ENCODE results near the gene SLC36A2.

Gene SLC36A2

DNA sequence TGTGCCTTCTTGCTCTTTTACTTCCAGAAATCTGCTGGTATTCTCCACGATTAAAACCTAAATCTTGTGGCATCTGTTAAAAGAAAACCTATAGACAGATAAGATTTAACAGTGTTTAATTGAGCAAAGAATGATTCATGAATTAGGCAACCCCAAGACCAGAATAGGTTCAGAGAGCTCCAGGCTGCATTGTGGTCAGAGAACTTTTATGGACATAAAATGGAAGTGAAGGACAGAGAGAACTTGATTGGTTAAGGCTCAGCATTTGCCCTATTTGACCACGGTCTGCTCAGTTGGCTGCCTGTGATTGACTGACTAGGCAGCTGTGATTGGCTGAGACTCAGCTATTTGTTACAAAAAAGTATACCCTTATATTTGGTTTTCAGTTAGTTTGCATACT, 10.4 kb upstream of the SLC36A2 start:
- Mint-ChIP-seq H3K36me3 (ENCODE audit: low read depth) (no peaks in the 10 kb centered on the region), H3K4me1 (no peaks in the 10 kb centered on the region), H3K27me3 (ENCODE audit: low read depth) (peaks cover under 1% of the 10 kb centered on the region), H3K9me3 (peaks cover 25% of the 10 kb centered on the region), H3K4me3 (no peak overlapping the region), H3K27ac (no peak overlapping the region)
- TF ChIP-seq, protein P1, sequence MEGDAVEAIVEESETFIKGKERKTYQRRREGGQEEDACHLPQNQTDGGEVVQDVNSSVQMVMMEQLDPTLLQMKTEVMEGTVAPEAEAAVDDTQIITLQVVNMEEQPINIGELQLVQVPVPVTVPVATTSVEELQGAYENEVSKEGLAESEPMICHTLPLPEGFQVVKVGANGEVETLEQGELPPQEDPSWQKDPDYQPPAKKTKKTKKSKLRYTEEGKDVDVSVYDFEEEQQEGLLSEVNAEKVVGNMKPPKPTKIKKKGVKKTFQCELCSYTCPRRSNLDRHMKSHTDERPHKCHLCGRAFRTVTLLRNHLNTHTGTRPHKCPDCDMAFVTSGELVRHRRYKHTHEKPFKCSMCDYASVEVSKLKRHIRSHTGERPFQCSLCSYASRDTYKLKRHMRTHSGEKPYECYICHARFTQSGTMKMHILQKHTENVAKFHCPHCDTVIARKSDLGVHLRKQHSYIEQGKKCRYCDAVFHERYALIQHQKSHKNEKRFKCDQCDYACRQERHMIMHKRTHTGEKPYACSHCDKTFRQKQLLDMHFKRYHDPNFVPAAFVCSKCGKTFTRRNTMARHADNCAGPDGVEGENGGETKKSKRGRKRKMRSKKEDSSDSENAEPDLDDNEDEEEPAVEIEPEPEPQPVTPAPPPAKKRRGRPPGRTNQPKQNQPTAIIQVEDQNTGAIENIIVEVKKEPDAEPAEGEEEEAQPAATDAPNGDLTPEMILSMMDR (IDR thresholded peaks at IDR 0.05; ENCODE audit: unreplicated experiment in 3 of 3) = no peak

DNA sequence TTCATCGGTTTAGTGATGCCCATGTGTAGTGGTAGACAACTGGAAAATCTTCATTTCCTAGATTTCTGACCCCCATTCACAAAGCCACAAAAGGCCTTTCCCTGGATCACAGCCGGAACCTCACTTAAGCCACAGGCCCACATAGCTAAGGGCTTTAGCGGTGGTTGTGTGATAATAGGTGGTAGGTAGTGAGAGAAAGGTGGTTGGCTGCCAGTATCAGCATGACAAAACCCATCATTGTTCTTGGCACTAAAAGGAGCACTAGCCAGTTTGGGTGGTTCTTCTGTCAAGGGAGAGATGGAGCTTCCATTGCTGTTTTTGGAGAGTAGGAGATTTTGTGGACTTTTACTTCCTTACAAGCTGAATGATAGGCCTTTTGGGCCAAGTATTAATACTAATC, 9.7 kb upstream of the SLC36A2 start:
- H3K27me3 Mint-ChIP-seq (ENCODE audit: low read depth) = peaks cover 5% of the 10 kb centered on the region
- TF ChIP-seq, protein P1 (IDR thresholded peaks at IDR 0.05; ENCODE audit: unreplicated experiment in 3 of 3) = no peak
- H3K4me3 Mint-ChIP-seq = no peak overlapping the region
- H3K27ac Mint-ChIP-seq = no peak overlapping the region
- no peaks in the 10 kb centered on the region for H3K36me3 Mint-ChIP-seq (ENCODE audit: low read depth)
- no peaks in the 10 kb centered on the region for H3K4me1 Mint-ChIP-seq
- H3K9me3 Mint-ChIP-seq = peaks cover 22% of the 10 kb centered on the region

DNA sequence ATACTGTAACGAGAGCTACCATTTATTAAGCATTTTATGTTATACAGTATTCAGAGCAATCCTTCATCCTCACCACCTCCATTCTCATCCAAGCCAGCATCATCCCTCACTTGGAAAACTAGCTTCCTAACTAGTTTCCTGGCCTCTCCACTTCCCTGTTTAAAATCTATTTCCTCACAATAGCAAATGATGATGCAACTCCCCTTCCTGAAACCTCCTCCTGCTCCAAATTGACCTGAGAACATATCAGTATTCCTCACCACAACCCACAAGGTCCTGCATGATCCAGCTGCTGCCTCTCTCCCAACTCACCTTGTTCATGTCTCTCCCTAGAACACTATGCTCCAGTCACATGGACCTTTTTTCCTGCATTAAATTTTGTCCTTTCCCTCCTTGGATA, 4.3 kb upstream of the SLC36A2 start:
- Mint-ChIP-seq H3K4me3 (no peak overlapping the region), H3K9me3 (peaks cover 4% of the 10 kb centered on the region), H3K36me3 (ENCODE audit: low read depth) (no peaks in the 10 kb centered on the region), H3K27ac (no peak overlapping the region), H3K27me3 (ENCODE audit: low read depth) (peaks cover 12% of the 10 kb centered on the region), H3K4me1 (no peaks in the 10 kb centered on the region)
- TF ChIP-seq, protein P1 (IDR thresholded peaks at IDR 0.05; ENCODE audit: unreplicated experiment in 3 of 3) = no peak

DNA sequence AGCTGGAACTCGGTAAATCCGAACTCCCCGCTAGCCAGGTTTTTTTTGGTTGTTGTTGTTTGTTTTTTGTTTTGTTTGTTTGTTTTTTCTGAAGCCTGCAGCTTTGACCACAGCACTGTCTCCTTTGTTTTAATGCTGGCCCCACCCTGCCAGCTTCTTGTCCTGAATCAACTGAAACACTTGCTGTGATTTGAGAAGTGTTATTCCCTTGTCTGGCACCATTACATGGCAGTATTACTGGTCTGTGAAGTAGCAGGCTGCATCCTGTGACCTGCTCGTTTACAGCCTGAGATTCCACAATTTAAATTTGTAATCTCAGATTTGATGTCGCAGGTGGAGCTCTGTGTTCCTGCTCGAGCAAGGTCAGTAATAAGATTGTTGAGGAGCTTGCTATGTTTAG, 1.4 kb upstream of the SLC36A2 start:
- TF ChIP-seq, protein P1 (IDR thresholded peaks at IDR 0.05; ENCODE audit: unreplicated experiment in 3 of 3) = no peak
- peaks cover 8% of the 10 kb centered on the region for H3K4me1 Mint-ChIP-seq
- peaks cover 35% of the 10 kb centered on the region for H3K27me3 Mint-ChIP-seq (ENCODE audit: low read depth)
- H3K9me3 Mint-ChIP-seq = no peaks in the 10 kb centered on the region
- H3K36me3 Mint-ChIP-seq (ENCODE audit: low read depth) = no peaks in the 10 kb centered on the region
- H3K4me3 Mint-ChIP-seq = no peak overlapping the region
- H3K27ac Mint-ChIP-seq = no peak overlapping the region

DNA sequence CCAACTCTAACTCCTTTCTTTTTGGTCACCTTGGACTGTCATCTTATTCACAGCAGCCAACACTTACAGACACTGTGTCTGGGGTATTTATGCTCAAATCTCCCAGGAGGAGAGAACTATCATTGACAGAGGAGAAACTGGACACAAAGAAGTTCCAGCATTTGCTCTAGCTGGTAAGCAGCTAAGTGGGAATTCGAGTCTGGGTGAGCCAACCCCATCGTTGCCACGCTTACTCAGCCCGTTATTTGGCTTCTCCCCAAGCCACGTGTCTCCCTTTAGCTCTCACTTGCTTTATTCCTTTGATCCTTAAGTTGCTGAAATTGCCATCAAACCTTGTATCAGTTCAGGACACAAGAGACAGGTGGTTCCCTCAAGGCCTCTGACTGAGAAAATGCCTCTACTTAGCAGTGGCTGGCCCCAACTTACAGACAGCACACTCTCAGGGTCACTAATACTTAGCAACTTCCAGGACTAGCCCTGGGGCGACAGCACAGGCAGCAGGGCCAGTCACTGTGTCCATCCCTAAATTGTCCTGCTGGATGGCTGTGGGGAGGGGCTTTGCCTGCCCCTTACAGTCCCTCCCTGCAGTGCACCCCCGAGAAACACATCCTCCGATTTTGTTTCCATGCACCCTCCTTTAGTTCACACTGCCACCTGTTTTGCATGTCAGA, 1.4 kb downstream of the SLC36A2 start:
- H3K27me3 Mint-ChIP-seq (ENCODE audit: low read depth) = peaks cover 55% of the 10 kb centered on the region
- TF ChIP-seq, protein P1 (IDR thresholded peaks at IDR 0.05; ENCODE audit: unreplicated experiment in 3 of 3) = no peak
- H3K4me1 Mint-ChIP-seq = peaks cover 8% of the 10 kb centered on the region
- no peaks in the 10 kb centered on the region for H3K9me3 Mint-ChIP-seq
- no peak overlapping the region for H3K4me3 Mint-ChIP-seq
- H3K36me3 Mint-ChIP-seq (ENCODE audit: low read depth) = no peaks in the 10 kb centered on the region
- H3K27ac Mint-ChIP-seq = no peak overlapping the region

DNA sequence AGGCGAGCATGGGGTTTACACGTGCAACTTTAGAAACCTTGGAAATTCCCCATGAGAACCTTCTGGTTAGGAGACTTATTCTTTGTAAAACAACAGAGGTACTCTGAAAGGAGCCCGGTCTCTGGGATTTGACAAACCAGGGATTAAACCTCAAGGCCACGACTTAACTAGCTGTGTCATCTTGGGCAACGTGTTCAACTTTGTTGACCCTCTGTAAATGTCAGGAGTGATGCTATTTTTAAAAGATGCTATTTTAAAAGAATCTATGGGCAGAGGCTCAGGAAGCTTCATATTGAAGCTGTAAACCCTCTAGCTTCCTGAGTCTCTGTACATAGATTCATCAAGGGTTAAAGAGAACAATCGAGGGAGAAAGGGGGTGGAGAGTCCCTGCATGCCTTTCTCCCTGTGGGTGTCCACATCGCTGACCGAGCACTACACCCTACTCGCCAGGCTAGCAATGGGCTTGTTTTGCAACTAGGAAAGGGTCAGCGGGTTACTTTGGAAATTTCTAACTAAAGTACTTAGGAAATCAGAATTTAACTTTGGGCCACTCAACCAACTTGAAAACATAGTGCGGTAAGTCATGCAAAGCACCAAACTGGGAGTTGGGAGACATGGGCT, 2.1 kb downstream of the SLC36A2 start:
- H3K4me3 Mint-ChIP-seq = no peak overlapping the region
- no peaks in the 10 kb centered on the region for H3K36me3 Mint-ChIP-seq (ENCODE audit: low read depth)
- H3K9me3 Mint-ChIP-seq = no peaks in the 10 kb centered on the region
- H3K4me1 Mint-ChIP-seq = peaks cover 8% of the 10 kb centered on the region
- peaks cover 57% of the 10 kb centered on the region for H3K27me3 Mint-ChIP-seq (ENCODE audit: low read depth)
- TF ChIP-seq, protein P1 (IDR thresholded peaks at IDR 0.05; ENCODE audit: unreplicated experiment in 3 of 3) = no peak
- no peak overlapping the region for H3K27ac Mint-ChIP-seq
